K562 (cell line): Measurements from ENCODE around the gene CSNK1A1. TPM values are rescaled to one million over a fixed set of nuclear protein-coding genes. Genes with fewer than 3 reads are reported as not detected.
A peak's percentile ranks its signal among the peaks of the same experiment; 100 is the strongest.

Source experiments
- CBFA2T2 ChIP-seq: fragments of 450-650 bp; conservative IDR thresholded peaks from 2 replicates; pipeline ENCODE4 v1.6.1; 2017; ENCODE audit warnings: mild to moderate bottlenecking
- DIDO1 ChIP-seq: fragments of 450-650 bp; IDR thresholded peaks from 2 replicates; pipeline ENCODE4 v1.6.1; 2016; ENCODE audit warnings: low read depth, missing biosample characterization, missing genetic modification characterization
- GATAD2A ChIP-seq: fragments of 450-650 bp; IDR thresholded peaks from 2 replicates; pipeline ENCODE4 v1.6.1; 2017
- HMG20B ChIP-seq: fragments of 250-450 bp; sonication (Bioruptor Pico); IDR thresholded peaks from 2 replicates; pipeline ENCODE4 v1.5.0; 2021; ENCODE audit warnings: mild to moderate bottlenecking
- MCM7 ChIP-seq, 2 experiments: fragments of 450-650 bp; IDR thresholded peaks; 2 replicates each; pipeline ENCODE4 v1.6.1; 2016 to 2018
- NCOA2 ChIP-seq, 2 experiments: fragments of 450-650 bp; IDR thresholded peaks; 2 replicates each; pipeline ENCODE4 v1.6.1; 2018; ENCODE audit warnings: mild to moderate bottlenecking in 2 of 2, moderate library complexity in 1 of 2; ENCODE audit not compliant: partially characterized antibody in 2 of 2
- PCBP2 ChIP-seq: fragments of 200-400 bp; formaldehyde crosslinking; IDR thresholded peaks from 2 replicates; pipeline ENCODE4 v1.6.1; 2018; ENCODE audit warnings: low read length, low read depth, mild to moderate bottlenecking, moderate library complexity; ENCODE audit not compliant: poor library complexity, severe bottlenecking
- PHF21A ChIP-seq: fragments of 450-650 bp; IDR thresholded peaks from 2 replicates; pipeline ENCODE4 v1.6.1; 2017; ENCODE audit warnings: low read depth, borderline replicate concordance
- RAD21 ChIP-seq, 2 experiments: fragments of 250-450 bp in 1 of 2; fragments of 450-650 bp in 1 of 2; sonication (Bioruptor Pico) in 1 of 2; formaldehyde crosslinking in 1 of 2; IDR thresholded peaks in 1 of 2; conservative IDR thresholded peaks in 1 of 2; 2 replicates each; pipeline versions ENCODE4 v1.4.0 to v1.8.0; 2020 to 2022; ENCODE audit warnings: mild to moderate bottlenecking in 2 of 2, moderate library complexity in 1 of 2
- RFX1 ChIP-seq: fragments of 450-650 bp; IDR thresholded peaks from 2 replicates; pipeline ENCODE4 v1.6.1; 2016; ENCODE audit warnings: mild to moderate bottlenecking, moderate library complexity
- SMARCE1 ChIP-seq: fragments of 450-650 bp; IDR thresholded peaks from 2 replicates; pipeline ENCODE4 v1.7.1; 2016; ENCODE audit warnings: mild to moderate bottlenecking
- YBX1 ChIP-seq: fragments of 450-650 bp; IDR thresholded peaks from 2 replicates; pipeline ENCODE4 v1.7.1; 2016; ENCODE audit warnings: mild to moderate bottlenecking
- ZNF263 ChIP-seq: sonication (generic); formaldehyde crosslinking; IDR thresholded peaks from 2 replicates; pipeline ENCODE4 v1.8.0; 2022; ENCODE audit warnings: mild to moderate bottlenecking, missing genetic modification reagents, borderline replicate concordance
- polyA plus RNA-seq, 8 experiments: library from polyadenylated mRNA; depleted of rRNA in 4 of 8; stranded (reverse) in 5 of 8; unstranded in 3 of 8; fragments of >200 nt; fragmentation: Nextera tagmentation in 2 of 8; fragmentation: Illumina TruSeq in 1 of 8; extraction: Ambion mirVana in 2 of 8; extraction: Trizol in 1 of 8; gene quantifications; 2 replicates each; pipeline versions ENCODE4 v1.2.1 to v1.2.3, GENCODE V29; 2011 to 2014; ENCODE audit warnings: inconsistent platforms in 1 of 8, missing spikeins in 1 of 8
- total RNA-seq, 7 experiments: library from RNA; depleted of rRNA in 6 of 7; stranded (reverse); fragments of >200 nt in 6 of 7; fragmentation: Illumina TruSeq in 2 of 7; extraction: Trizol in 2 of 7; gene quantifications; 2 replicates each; pipeline versions ENCODE4 v1.2.1 to v1.2.3, GENCODE V29; 2011 to 2021; ENCODE audit warnings: low replicate concordance in 1 of 7
- TF ChIP-seq, protein P1 (sequence below): sonication (generic); formaldehyde crosslinking; IDR thresholded peaks from 2 replicates; pipeline ENCODE4 v1.5.0; 2020; ENCODE audit warnings: missing genetic modification reagents
- TF ChIP-seq, protein P2 (sequence below): sonication (generic); formaldehyde crosslinking; IDR thresholded peaks from 2 replicates; pipeline ENCODE4 v1.8.0; 2023; ENCODE audit warnings: missing genetic modification reagents, mild to moderate bottlenecking, borderline replicate concordance
- TF ChIP-seq, protein P3 (sequence below): fragments of 250-450 bp; sonication (Bioruptor Pico); IDR thresholded peaks from 2 replicates; pipeline ENCODE4 v1.8.0; 2021; ENCODE audit warnings: moderate library complexity, mild to moderate bottlenecking, inconsistent platforms
- TF ChIP-seq, protein P4 (sequence below): fragments of 450-650 bp; formaldehyde crosslinking; IDR thresholded peaks from 2 replicates; pipeline ENCODE4 v1.4.0; 2020; ENCODE audit warnings: mild to moderate bottlenecking, moderate library complexity
- TF ChIP-seq, protein P5 (sequence below): fragments of 250-450 bp; sonication (Bioruptor Pico); IDR thresholded peaks from 2 replicates; pipeline ENCODE4 v1.4.0; 2020; ENCODE audit warnings: mild to moderate bottlenecking, moderate library complexity

The CSNK1A1 gene
- total and polyA plus RNA-seq, 9 of the 15 experiments (the other 6 are each of a cell fraction or from before 2014, with no cell fraction given): 49.1 to 196 (median 154) TPM

DNA sequence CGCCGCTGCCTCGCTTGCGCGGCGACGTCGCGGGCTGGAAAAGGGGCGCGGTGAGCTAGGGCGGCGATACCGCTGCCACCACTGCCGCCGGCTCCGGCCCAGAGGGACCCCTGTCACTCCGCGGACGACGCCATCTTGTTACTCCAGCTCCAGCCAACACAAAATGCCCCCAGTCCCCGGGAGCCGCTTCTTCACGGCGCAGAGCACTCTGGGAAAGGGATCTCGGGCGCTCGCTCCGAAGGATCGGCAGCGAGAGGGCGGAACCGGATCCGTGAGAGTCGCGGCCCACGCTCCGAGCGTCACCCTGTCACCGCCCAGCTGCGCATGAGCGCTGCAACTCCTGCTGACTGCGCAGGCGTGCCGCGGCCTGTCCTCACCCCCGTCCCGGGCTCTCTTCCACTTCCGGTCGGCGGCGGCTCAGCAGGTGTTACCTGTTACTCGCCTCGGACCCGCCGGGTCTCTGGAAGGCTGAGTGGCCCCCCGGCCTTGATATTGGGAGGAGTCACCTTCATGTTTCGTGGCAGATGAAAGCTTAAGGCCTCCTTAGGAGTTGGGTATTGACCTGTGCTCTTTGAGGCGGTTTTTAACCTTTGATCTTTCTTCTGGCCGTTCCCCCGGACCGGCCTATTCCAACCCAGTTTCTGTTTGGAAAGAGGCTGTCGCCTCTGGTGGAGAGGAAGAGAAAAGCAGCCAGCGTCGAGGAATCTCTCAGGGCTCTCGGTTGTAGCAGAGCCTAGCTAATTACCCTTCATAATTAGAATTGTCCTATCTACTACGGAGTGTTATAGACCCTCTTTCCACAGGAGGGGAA, at the start of gene CSNK1A1 (continued):
- TF ChIP-seq, protein P1, sequence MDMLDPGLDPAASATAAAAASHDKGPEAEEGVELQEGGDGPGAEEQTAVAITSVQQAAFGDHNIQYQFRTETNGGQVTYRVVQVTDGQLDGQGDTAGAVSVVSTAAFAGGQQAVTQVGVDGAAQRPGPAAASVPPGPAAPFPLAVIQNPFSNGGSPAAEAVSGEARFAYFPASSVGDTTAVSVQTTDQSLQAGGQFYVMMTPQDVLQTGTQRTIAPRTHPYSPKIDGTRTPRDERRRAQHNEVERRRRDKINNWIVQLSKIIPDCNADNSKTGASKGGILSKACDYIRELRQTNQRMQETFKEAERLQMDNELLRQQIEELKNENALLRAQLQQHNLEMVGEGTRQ: no peak
- TF ChIP-seq DIDO1 (tag) (peak; percentile 62; the same call in 1 of the 2 replicates), RAD21 (CRISPR knock-in tag; conservative IDR thresholded peaks at IDR 0.05 in 1 of 2, IDR thresholded peaks at IDR 0.05 in 1 of 2) (peak; percentile 67 to 68; a peak in 3 of 4 replicates), PCBP2 (no peak), NCOA2 (IDR thresholded peaks at IDR 0.05; ENCODE audit: partially characterized antibody in 2 of 2) (no peak), YBX1 (no peak), MCM7 (IDR thresholded peaks at IDR 0.05) (no peak), PHF21A (peak; percentile 41; the same call in 1 of the 2 replicates), ZNF263 (CRISPR knock-in tag) (no peak), GATAD2A (no peak), HMG20B (CRISPR knock-in tag) (no peak), CBFA2T2 (no peak), SMARCE1 (0 out of 2 replicates have a peak, but pooled peaks have one; percentile 13), RFX1 (no peak)
- TF ChIP-seq, protein P2, sequence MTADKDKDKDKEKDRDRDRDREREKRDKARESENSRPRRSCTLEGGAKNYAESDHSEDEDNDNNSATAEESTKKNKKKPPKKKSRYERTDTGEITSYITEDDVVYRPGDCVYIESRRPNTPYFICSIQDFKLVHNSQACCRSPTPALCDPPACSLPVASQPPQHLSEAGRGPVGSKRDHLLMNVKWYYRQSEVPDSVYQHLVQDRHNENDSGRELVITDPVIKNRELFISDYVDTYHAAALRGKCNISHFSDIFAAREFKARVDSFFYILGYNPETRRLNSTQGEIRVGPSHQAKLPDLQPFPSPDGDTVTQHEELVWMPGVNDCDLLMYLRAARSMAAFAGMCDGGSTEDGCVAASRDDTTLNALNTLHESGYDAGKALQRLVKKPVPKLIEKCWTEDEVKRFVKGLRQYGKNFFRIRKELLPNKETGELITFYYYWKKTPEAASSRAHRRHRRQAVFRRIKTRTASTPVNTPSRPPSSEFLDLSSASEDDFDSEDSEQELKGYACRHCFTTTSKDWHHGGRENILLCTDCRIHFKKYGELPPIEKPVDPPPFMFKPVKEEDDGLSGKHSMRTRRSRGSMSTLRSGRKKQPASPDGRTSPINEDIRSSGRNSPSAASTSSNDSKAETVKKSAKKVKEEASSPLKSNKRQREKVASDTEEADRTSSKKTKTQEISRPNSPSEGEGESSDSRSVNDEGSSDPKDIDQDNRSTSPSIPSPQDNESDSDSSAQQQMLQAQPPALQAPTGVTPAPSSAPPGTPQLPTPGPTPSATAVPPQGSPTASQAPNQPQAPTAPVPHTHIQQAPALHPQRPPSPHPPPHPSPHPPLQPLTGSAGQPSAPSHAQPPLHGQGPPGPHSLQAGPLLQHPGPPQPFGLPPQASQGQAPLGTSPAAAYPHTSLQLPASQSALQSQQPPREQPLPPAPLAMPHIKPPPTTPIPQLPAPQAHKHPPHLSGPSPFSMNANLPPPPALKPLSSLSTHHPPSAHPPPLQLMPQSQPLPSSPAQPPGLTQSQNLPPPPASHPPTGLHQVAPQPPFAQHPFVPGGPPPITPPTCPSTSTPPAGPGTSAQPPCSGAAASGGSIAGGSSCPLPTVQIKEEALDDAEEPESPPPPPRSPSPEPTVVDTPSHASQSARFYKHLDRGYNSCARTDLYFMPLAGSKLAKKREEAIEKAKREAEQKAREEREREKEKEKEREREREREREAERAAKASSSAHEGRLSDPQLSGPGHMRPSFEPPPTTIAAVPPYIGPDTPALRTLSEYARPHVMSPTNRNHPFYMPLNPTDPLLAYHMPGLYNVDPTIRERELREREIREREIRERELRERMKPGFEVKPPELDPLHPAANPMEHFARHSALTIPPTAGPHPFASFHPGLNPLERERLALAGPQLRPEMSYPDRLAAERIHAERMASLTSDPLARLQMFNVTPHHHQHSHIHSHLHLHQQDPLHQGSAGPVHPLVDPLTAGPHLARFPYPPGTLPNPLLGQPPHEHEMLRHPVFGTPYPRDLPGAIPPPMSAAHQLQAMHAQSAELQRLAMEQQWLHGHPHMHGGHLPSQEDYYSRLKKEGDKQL: no peak; the same call in 1 of the 2 replicates
- TF ChIP-seq, protein P3, sequence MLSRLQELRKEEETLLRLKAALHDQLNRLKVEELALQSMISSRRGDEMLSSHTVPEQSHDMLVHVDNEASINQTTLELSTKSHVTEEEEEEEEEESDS: no peak
- TF ChIP-seq, protein P4, sequence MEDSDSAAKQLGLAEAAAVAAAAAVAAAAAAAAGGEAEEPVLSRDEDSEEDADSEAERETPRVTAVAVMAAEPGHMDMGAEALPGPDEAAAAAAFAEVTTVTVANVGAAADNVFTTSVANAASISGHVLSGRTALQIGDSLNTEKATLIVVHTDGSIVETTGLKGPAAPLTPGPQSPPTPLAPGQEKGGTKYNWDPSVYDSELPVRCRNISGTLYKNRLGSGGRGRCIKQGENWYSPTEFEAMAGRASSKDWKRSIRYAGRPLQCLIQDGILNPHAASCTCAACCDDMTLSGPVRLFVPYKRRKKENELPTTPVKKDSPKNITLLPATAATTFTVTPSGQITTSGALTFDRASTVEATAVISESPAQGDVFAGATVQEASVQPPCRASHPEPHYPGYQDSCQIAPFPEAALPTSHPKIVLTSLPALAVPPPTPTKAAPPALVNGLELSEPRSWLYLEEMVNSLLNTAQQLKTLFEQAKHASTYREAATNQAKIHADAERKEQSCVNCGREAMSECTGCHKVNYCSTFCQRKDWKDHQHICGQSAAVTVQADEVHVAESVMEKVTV: peak; percentile 52
- TF ChIP-seq, protein P5, sequence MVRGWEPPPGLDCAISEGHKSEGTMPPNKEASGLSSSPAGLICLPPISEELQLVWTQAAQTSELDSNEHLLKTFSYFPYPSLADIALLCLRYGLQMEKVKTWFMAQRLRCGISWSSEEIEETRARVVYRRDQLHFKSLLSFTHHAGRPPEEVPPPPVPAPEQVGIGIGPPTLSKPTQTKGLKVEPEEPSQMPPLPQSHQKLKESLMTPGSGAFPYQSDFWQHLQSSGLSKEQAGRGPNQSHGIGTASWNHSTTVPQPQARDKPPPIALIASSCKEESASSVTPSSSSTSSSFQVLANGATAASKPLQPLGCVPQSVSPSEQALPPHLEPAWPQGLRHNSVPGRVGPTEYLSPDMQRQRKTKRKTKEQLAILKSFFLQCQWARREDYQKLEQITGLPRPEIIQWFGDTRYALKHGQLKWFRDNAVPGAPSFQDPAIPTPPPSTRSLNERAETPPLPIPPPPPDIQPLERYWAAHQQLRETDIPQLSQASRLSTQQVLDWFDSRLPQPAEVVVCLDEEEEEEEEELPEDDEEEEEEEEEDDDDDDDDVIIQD: no peak
